Panc1 (cell line): ENCODE results near the gene SNAP25. TPM values are rescaled to one million over a fixed set of nuclear protein-coding genes. Genes with fewer than 3 reads are reported as not detected.

Source experiments
- ATAC-seq: fragments of 200-7000 bp; cut with Tn5 transposase; 2 replicates; pipeline ENCODE4 v1.9.1; 2020; ENCODE audit warnings: mild to moderate bottlenecking, moderate library complexity
- BruUV-seq: library from RNA; stranded (reverse); fragments of 400-500 nt; replicated peaks from 2 replicates; lab custom pipeline; 2021; lab: Mats Ljungman, UMichigan
- CTCF ChIA-PET: fragments of 300-600 bp; sonication (Branson Sonifier 250); formaldehyde crosslinking; loops from one replicate; lab custom pipeline; 2022; ENCODE audit warnings: antibody characterized with exemption; lab: Charles Lee
- POLR2A ChIA-PET: fragments of 300-600 bp; sonication (Branson Sonifier 250); formaldehyde crosslinking; loops from one replicate; lab custom pipeline; 2022; ENCODE audit warnings: antibody characterized with exemption; lab: Charles Lee
- DNase-seq: peaks from one replicate; pipeline ENCODE4 v3.0.0-alpha.2; 2010; ENCODE audit warnings: low read depth, low spot score
- H3K27ac ChIP-seq: 2 replicates; pipeline ENCODE4 v1.5.1; 2011; ENCODE audit warnings: mild to moderate bottlenecking, low read length, inconsistent platforms
- H3K27me3 ChIP-seq: fragments of 200-500 bp; sonication (Bioruptor generic); 2 replicates; pipeline ENCODE4 v1.6.0; 2014; ENCODE audit warnings: low read length, inconsistent platforms; ENCODE audit not compliant: control insufficient read depth, insufficient read depth
- H3K36me3 ChIP-seq: fragments of 200-500 bp; sonication (Bioruptor generic); 2 replicates; pipeline ENCODE4 v1.5.1; 2014; ENCODE audit warnings: inconsistent platforms, mild to moderate bottlenecking, low read length, moderate library complexity; ENCODE audit not compliant: control insufficient read depth, insufficient read depth
- H3K4me1 ChIP-seq: 2 replicates; pipeline ENCODE4 v1.5.1; 2011; ENCODE audit warnings: inconsistent platforms, mild to moderate bottlenecking, low read length, moderate library complexity; ENCODE audit not compliant: control insufficient read depth, insufficient read depth
- H3K4me3 ChIP-seq, 2 experiments: 2 replicates each; pipeline ENCODE4 v1.5.1; 2011 to 2012; ENCODE audit warnings: low read depth in 2 of 2, low read length in 2 of 2, mild to moderate bottlenecking in 2 of 2, inconsistent platforms in 1 of 2, moderate library complexity in 1 of 2
- H3K9me3 ChIP-seq: fragments of 200-500 bp; sonication (Bioruptor generic); 2 replicates; pipeline ENCODE4 v1.5.1; 2014; ENCODE audit warnings: low read depth, mild to moderate bottlenecking, inconsistent platforms, low read length, moderate library complexity; ENCODE audit not compliant: control insufficient read depth, insufficient read depth
- CTCF ChIP-seq: fragments of 450-650 bp; IDR thresholded peaks from 2 replicates; pipeline ENCODE4 v1.5.1; 2017; ENCODE audit warnings: mild to moderate bottlenecking
- POLR2AphosphoS5 ChIP-seq: IDR thresholded peaks from 2 replicates; pipeline ENCODE4 v1.6.1; 2012; ENCODE audit warnings: mild to moderate bottlenecking, low read depth, low read length, moderate library complexity
- SIN3A ChIP-seq: IDR thresholded peaks from 2 replicates; pipeline ENCODE4 v1.6.1; 2012; ENCODE audit warnings: low read depth, mild to moderate bottlenecking, low read length, moderate library complexity, borderline replicate concordance; ENCODE audit not compliant: insufficient read depth
- TCF7L2 ChIP-seq: IDR thresholded peaks from 2 replicates; pipeline ENCODE4 v1.6.1; 2011; ENCODE audit warnings: mild to moderate bottlenecking, low read depth, low read length, inconsistent platforms
- in situ Hi-C: cut with HindIII; loops from 2 replicates; pipeline ENCODE4 v1.10.0; 2016; ENCODE audit warnings: low sequenced_read_pairs, low pct_unique_long_range_greater_than_20kb
- intact Hi-C: fragments of 100-400 bp; cut with micrococcal nuclease; formaldehyde crosslinking; loops from one replicate; pipeline ENCODE4 v1.10.0; 2022; ENCODE audit not compliant: unreplicated experiment
- total RNA-seq: library from RNA; stranded (reverse); gene quantifications from one replicate; pipeline ENCODE4 v1.2.1, GENCODE V29; 2021; ENCODE audit not compliant: unreplicated experiment
- TF ChIP-seq, protein P1 (sequence below), 2 experiments: IDR thresholded peaks; 2 replicates each; pipeline ENCODE4 v1.6.1; 2011 to 2012; ENCODE audit warnings: low read depth in 2 of 2, control low read depth in 1 of 2, low read length in 1 of 2, mild to moderate bottlenecking in 1 of 2, moderate library complexity in 1 of 2; ENCODE audit not compliant: insufficient read depth in 1 of 2

The SNAP25 gene
- total RNA-seq, 1 experiment from 2014 or later, result 0.69 TPM

- no peak for TF ChIP-seq CTCF
- TF ChIP-seq TCF7L2, result no peak
- no peak for TF ChIP-seq POLR2AphosphoS5
- TF ChIP-seq, protein P1, sequence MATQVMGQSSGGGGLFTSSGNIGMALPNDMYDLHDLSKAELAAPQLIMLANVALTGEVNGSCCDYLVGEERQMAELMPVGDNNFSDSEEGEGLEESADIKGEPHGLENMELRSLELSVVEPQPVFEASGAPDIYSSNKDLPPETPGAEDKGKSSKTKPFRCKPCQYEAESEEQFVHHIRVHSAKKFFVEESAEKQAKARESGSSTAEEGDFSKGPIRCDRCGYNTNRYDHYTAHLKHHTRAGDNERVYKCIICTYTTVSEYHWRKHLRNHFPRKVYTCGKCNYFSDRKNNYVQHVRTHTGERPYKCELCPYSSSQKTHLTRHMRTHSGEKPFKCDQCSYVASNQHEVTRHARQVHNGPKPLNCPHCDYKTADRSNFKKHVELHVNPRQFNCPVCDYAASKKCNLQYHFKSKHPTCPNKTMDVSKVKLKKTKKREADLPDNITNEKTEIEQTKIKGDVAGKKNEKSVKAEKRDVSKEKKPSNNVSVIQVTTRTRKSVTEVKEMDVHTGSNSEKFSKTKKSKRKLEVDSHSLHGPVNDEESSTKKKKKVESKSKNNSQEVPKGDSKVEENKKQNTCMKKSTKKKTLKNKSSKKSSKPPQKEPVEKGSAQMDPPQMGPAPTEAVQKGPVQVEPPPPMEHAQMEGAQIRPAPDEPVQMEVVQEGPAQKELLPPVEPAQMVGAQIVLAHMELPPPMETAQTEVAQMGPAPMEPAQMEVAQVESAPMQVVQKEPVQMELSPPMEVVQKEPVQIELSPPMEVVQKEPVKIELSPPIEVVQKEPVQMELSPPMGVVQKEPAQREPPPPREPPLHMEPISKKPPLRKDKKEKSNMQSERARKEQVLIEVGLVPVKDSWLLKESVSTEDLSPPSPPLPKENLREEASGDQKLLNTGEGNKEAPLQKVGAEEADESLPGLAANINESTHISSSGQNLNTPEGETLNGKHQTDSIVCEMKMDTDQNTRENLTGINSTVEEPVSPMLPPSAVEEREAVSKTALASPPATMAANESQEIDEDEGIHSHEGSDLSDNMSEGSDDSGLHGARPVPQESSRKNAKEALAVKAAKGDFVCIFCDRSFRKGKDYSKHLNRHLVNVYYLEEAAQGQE (IDR thresholded peaks at IDR 0.05; ENCODE audit: insufficient read depth in 1 of 2, low read depth in 2 of 2, low read length in 1 of 2), result no peak
- no peak for TF ChIP-seq SIN3A
- no peak overlapping the region for H3K4me3 ChIP-seq
- no peaks in the 10 kb centered on the region; the same call in 1 of the 2 replicates for H3K9me3 ChIP-seq
- POLR2A ChIA-PET, result no interaction called here
- no TSS peak for BruUV-seq
- in situ Hi-C loops, result no loop called here
- H3K4me1 ChIP-seq, result no peaks in the 10 kb centered on the region
- ATAC-seq, result no peak
- H3K27ac ChIP-seq, result no peak overlapping the region
- CTCF ChIA-PET, result no interaction called here
- intact Hi-C loops, result no loop called here
- H3K27me3 ChIP-seq, result no peaks in the 10 kb centered on the region; the same call in 1 of the 2 replicates
- no peaks in the 10 kb centered on the region for H3K36me3 ChIP-seq
- DNase-seq, result no peak
These were observed 95.6 kb downstream of the SNAP25 start for GRCh38 chr20:10314198-10314597.

DNA sequence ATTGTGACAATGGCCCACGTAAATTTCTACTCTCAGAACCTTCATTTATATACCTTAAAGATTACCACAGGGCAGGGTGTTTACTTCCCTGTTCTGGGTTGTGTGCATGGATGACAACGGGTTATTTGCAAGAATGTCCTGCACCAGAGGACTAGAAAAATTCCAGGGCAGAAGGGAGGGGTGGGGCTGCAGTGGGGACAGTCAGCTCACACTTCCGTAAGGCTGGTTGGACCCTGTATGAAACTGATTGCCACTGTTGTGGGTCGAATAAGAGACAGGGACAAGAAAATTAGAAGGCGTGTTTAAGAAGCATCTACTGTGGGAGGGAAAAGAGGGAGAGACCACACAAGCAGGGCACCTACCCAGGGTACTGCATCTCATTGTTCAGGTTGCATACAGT lies 96.5 kb downstream of the SNAP25 start:
- Histone ChIP-seq H3K9me3 (no peaks in the 10 kb centered on the region; the same call in 1 of the 2 replicates), H3K27me3 (no peaks in the 10 kb centered on the region; the same call in 1 of the 2 replicates), H3K36me3 (no peaks in the 10 kb centered on the region), H3K4me3 (no peak overlapping the region), H3K4me1 (no peaks in the 10 kb centered on the region), H3K27ac (no peak overlapping the region)
- TF ChIP-seq TCF7L2, result no peak
- TF ChIP-seq SIN3A, result no peak
- TF ChIP-seq, protein P1 (IDR thresholded peaks at IDR 0.05; ENCODE audit: insufficient read depth in 1 of 2, low read depth in 2 of 2, low read length in 1 of 2), result no peak
- TF ChIP-seq POLR2AphosphoS5, result no peak
- TF ChIP-seq CTCF, result no peak
- in situ Hi-C loops (no loop called here), intact Hi-C loops (loop anchor here (5.0 kb wide), 1 partner anchor 112 kb away; no protein-coding TSS in a partner anchor)
- POLR2A ChIA-PET, result no interaction called here
- DNase-seq, result no peak
- ATAC-seq, result no peak
- CTCF ChIA-PET, result no interaction called here
- BruUV-seq, result no TSS peak
